ENCODE results near the gene RIMKLA. TPM values are rescaled to one million over a fixed set of nuclear protein-coding genes. Genes with fewer than 3 reads are reported as not detected.

Gene RIMKLA
- total and polyA plus RNA-seq, 2 of the 13 experiments (the other 11 are each of a cell fraction or from before 2014, with no cell fraction given): 2.5 to 3.8 TPM

- TF ChIP-seq, protein P1, sequence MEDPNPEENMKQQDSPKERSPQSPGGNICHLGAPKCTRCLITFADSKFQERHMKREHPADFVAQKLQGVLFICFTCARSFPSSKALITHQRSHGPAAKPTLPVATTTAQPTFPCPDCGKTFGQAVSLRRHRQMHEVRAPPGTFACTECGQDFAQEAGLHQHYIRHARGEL (CRISPR knock-in tag; IDR thresholded peaks at IDR 0.05): no peak
- TF ChIP-seq, protein P2, sequence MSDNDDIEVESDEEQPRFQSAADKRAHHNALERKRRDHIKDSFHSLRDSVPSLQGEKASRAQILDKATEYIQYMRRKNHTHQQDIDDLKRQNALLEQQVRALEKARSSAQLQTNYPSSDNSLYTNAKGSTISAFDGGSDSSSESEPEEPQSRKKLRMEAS (IDR thresholded peaks at IDR 0.05): peak; percentile 94
- TF ChIP-seq, protein P3, sequence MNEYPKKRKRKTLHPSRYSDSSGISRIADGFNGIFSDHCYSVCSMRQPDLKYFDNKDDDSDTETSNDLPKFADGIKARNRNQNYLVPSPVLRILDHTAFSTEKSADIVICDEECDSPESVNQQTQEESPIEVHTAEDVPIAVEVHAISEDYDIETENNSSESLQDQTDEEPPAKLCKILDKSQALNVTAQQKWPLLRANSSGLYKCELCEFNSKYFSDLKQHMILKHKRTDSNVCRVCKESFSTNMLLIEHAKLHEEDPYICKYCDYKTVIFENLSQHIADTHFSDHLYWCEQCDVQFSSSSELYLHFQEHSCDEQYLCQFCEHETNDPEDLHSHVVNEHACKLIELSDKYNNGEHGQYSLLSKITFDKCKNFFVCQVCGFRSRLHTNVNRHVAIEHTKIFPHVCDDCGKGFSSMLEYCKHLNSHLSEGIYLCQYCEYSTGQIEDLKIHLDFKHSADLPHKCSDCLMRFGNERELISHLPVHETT (CRISPR knock-in tag; conservative IDR thresholded peaks at IDR 0.05): peak; percentile 95
- TF ChIP-seq ZKSCAN5 (CRISPR knock-in tag; IDR thresholded peaks at IDR 0.05) (no peak), ZBTB14 (CRISPR knock-in tag; IDR thresholded peaks at IDR 0.05) (peak; percentile 75), SYNCRIP (IDR thresholded peaks at IDR 0.05; ENCODE audit: insufficient read depth, low read depth, low read length) (no peak), ZBTB10 (CRISPR knock-in tag; IDR thresholded peaks at IDR 0.05; ENCODE audit: borderline replicate concordance) (0 out of 2 replicates have a peak, but pooled peaks have one; percentile 73), SMARCE1 (IDR thresholded peaks at IDR 0.05; ENCODE audit: borderline replicate concordance) (no peak), ZZZ3 (CRISPR knock-in tag; IDR thresholded peaks at IDR 0.05; ENCODE audit: borderline replicate concordance) (0 out of 2 replicates have a peak, but pooled peaks have one; percentile 61), STAT6 (CRISPR knock-in tag; IDR thresholded peaks at IDR 0.05; ENCODE audit: borderline replicate concordance) (0 out of 2 replicates have a peak, but pooled peaks have one; percentile 24), ZNF44 (CRISPR knock-in tag; IDR thresholded peaks at IDR 0.05) (peak; percentile 35; the same call in 1 of the 2 replicates), HOXA3 (CRISPR knock-in tag; IDR thresholded peaks at IDR 0.05) (peak; percentile 98), ZNF121 (CRISPR knock-in tag; IDR thresholded peaks at IDR 0.05) (no peak), ZBTB42 (CRISPR knock-in tag; IDR thresholded peaks at IDR 0.05) (peak; percentile 71), ZNF83 (CRISPR knock-in tag; IDR thresholded peaks at IDR 0.05; ENCODE audit: borderline replicate concordance) (no peak; the same call in 1 of the 2 replicates), HOXA7 (CRISPR knock-in tag; IDR thresholded peaks at IDR 0.05) (0 out of 2 replicates have a peak, but pooled peaks have one; percentile 36), ZNF75D (CRISPR knock-in tag; IDR thresholded peaks at IDR 0.05; ENCODE audit: borderline replicate concordance) (no peak)
- TF ChIP-seq, protein P4, sequence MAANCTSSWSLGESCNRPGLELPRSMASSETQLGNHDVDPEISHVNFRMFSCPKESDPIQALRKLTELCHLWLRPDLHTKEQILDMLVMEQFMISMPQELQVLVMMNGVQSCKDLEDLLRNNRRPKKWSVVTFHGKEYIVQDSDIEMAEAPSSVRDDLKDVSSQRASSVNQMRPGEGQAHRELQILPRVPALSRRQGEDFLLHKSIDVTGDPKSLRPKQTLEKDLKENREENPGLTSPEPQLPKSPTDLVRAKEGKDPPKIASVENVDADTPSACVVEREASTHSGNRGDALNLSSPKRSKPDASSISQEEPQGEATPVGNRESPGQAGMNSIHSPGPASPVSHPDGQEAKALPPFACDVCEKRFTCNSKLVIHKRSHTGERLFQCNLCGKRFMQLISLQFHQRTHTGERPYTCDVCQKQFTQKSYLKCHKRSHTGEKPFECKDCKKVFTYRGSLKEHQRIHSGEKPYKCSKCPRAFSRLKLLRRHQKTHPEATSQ (CRISPR knock-in tag; IDR thresholded peaks at IDR 0.05; ENCODE audit: borderline replicate concordance): peak; percentile 96
Measured at GRCh38 chr1:42335050-42335808, 45.4 kb upstream of the RIMKLA start, which contains the start of gene FOXJ3 (continued).

All from HepG2 (cell line).